GM21786 (cell line): ENCODE data around the gene RNFT2.

Experiments
- ATAC-seq: cut with Tn5 transposase; IDR thresholded peaks from one replicate; pipeline ENCODE4 v1.9.1; 2021; ENCODE audit not compliant: unreplicated experiment

The RNFT2 gene

GRCh38 chr12:116874324-116874995, 136.3 kb downstream of the RNFT2 start:
- ATAC-seq: no peak

DNA sequence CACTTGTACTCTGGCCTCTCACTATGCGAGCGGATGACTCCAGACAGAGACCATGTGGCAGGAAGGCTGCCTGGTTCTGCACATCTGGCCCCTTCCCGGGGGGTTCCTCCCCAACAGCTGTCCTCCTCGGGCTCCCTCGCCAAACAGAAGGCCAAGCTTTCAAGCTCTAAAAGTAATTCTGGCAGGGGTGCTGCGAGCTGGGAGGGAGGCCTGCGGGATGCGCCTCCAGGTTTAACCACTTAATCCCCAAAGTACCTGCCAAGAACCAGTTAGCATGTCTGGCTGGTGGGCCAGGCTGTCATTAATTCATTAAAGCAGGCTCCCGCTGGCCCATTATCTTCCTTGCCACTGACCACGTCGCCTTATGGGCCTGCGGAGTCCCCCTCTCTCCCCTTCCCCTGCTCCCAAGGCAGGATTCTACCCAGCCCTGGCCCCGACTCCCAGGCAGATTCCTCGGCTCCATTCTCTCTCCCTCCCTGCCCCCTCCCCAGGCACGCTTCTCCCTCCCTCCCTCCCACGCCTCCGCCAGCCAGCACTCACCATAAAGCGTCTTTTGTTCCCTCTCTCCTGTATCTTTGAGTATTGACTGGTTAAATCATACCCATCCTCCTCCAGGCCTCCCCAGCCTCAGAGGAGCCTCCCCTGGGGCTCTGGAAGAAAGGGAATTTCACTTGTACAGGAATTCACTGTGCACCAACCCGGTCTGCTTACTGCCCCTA, 138.2 kb downstream of the RNFT2 start:
- ATAC-seq: no peak

DNA sequence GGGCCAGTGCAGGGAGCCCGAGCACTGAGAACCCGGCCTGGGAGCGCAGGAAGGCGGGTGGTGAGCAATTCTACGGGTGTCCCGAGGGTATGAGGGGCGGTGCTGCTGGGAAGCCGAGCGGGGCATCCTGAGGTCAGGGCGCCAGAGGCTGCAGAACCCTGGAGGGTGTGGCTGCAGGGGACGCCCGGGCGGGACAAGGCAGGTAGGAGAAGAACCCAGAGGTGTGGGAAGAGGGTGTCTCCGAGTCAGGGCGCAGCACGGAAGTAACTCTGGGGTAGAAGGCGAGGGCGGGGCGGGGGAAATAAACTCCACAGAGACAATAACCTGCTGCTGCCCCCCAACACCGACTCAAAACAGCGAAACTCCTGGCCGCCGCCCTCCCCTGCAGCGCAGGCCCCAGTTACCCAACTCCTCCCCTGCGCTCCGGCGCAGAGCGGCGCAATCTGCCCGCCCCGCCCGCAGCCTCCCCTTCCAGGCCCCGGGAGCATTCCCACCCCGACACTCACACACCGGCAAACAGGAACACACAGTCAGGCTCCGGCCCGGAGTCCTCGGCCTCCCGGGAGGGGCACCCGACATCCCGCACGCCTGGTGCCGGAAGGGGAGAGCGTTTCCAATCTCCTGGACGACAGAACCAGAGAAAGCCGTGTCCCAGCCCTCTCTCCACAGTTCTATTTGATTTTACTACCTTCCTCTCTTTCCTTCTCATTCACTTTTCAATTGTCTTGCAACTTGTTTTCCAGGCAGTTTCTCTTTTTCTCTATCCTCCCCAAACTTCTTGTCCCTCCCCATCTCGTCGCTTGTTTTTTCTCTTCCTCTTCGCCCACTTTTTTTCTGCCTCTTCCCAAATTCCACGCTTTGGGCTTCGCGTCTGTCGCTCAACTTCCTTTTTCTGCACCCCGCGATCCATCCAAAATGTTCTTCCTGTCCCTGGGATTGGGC, 140.7 kb downstream of the RNFT2 start:
- ATAC-seq: no peak

DNA sequence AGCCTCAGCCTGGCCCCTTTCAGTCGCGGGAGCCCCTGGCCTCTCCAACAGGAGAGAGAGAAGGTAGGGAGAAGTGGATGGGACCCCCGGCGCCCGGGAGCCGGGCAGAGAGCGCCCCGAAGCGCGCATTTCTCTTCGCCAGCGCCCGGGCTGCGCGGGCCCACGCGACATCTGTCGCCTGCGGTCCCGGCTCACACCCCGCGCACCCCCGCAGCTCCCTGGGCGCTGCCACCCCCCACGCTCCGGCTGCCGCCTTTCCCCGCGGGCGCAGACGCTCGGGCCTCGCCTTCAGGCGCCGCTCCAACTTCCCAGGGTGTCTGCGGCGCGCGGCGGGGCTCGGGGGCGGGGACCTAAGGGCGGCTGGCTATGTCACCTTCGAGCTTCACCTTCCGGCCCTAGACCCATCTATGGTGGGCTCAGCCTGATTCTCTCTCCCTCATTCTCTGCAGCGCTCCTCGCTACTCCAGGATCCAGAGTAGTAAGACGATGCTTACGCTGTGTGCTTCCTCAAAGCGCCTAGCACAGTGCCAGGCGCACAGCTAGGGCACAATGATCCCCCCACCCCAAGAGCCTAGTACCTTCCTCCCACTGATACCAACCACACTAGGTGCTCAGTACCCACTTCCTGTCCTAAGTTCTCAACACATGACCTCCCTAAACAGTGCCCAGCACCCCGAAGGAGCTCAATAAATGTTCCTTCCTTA, 141.5 kb downstream of the RNFT2 start:
- no peak for ATAC-seq

DNA sequence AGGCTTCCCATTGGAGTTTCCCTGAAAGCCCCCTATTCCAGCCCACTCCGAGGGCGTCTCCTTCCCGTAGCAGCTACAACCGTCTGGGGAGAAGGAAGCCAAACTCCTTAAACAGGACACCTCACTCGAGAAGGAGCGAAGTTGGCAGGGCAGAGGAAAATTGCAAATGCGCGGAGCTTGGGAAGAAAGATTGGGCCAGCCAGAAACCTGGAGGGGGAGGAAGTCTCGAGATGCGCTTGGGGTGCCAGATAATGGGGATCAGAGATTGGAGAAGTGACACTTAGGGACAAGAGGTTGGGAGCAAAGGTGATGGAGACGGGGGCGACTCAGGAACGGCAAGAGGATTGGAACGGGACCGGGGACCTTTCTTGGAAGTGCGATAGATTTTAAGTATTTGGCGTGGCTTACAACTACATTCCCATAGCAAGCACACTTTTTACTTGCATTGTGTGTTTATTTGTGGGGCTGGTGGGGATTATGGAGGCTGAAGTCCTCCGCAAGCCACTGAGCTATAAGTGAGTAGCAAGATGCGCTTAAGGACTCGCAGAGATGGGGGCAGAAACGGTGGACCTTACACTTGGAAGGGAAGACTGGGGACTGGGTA, 142.2 kb downstream of the RNFT2 start:
- ATAC-seq: no peak

DNA sequence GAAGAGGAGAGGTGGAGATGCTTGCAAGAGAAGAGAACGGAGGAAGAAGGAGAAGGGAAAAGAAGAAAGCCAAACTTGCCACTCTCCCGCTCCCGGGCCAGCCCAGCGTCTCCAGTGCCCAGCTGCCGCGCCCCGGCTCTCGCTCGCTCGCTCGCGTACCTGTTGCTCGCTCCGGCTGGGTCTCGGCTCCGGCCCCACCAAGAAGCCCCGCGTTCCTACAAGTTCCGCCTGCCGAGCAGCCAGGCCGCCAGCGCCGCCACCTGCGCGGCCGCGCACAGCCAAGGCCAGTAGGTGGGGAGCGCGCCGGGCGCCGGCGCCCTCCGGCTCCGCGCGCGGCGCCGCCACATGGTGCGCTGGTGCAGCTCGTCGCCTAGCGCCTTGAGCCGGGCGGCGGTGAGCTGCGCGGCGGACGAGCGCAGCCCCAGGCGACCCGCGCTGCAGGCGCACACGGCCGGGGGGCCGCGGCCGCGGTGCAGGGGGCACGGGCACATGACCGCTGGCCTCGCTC, 142.8 kb downstream of the RNFT2 start:
- no peak for ATAC-seq

DNA sequence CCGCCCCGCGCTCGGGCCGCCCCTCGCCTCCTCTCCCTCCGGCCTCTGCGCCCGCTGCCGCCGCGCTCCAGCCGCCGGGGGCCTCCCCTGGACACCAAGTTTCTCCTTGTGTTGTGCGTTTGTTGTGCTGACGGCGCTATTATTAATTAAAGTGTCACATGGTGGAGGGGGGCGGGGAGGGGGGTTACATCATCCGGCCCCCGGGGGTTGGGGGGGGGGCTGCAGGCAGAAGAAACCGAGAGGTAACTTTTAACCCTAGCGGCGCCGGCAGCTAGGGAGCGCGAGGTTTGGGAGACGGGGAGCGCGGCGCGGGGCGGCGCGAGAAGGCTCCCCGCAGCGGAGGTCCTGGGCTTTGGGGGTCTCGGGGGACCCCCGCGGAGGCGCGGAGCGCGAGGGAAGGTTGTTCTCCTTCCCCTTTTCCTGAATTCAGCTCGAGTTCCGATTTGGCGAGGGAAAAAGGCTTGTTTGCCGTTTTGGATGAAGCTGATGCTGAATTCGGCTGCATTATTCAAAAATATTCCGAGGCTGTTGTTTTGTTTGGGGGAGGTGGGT, 143.3 kb downstream of the RNFT2 start, which contains the start of gene HRK:
TSS of gene HRK (minus strand) at position 117 of the 552 bp plus-strand sequence. CDS start 134 bp downstream, outside the sequence.
- ATAC-seq: no peak

DNA sequence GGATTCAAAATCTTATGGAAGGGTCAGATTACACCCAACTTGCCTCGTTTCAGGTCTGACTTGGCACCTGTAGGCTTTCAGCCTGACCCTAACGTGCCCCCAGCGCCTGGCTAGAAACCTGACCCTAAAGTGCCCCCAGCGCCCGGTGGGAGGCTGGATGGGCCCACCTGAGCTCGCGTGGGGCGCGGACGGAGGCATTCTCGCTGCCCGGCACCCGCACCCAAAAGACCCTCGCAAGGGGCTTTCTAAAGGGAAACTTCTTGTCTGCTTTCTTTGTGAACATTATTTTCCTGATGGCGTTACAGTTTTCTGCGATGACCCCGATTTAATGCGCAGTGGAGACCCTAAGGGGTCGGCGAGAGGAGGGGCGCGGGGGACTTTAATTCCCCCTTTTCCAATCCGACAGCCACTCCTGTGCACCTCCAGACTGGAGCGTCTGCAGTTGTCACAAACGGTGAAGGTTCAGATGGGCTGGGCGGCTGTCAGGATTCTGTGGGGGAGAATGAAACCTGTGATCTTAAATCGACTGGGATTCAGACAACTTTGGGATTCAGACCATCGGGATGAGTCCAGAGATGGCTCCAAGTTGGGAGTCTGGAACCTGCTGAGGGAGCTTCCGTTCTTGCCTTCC, 143.9 kb downstream of the RNFT2 start:
- ATAC-seq: no peak

GRCh38 chr12:116882742-116883141, 144.6 kb downstream of the RNFT2 start:
- ATAC-seq: no peak

- ATAC-seq: no peak
Measured at GRCh38 chr12:116884871-116885270, 146.8 kb downstream of the RNFT2 start.

- no peak for ATAC-seq
Measured at GRCh38 chr12:116885491-116885890, 147.4 kb downstream of the RNFT2 start.

GRCh38 chr12:116887244-116887643, 149.1 kb downstream of the RNFT2 start:
- no peak for ATAC-seq

DNA sequence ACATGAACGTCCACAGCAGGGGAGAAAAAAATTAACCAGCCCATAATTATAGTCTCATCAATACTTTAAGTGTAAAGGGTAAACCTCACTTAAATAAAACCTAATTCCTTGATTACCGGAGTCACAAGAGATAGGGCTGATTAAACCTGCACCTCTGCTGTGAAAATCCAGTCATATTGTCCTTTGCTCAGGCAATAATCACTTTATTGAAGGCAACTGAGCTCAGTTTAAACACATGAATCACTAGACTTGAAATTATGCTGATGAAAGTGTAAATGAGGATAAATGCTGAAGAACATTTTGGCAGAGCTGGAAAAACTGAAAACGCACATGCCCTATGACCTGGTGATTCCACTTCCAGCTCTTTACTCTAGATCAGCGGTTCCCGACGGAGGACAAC, 149.8 kb downstream of the RNFT2 start:
- no peak for ATAC-seq

DNA sequence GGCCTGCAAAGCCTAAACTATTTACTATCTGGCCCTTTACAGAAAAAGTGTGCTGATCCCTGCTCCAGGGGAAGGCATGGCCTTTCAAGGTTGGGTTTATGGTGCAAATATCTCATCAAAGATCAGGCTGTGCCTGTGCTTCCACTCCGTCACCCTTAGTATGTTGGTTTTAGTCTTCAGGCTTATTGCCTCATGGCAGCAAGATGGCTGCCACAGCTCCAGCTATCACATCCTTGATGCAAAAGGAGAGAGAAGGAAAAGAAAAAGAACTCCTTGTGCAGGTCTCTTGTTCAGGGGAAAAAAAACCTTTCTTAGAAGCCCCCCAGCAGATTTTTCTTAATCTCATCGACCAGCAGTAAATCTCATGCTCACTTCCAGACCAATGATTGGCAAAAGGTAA, 152.2 kb downstream of the RNFT2 start:
- ATAC-seq: no peak

GRCh38 chr12:116891019-116891418, 152.9 kb downstream of the RNFT2 start:
- no peak for ATAC-seq

DNA sequence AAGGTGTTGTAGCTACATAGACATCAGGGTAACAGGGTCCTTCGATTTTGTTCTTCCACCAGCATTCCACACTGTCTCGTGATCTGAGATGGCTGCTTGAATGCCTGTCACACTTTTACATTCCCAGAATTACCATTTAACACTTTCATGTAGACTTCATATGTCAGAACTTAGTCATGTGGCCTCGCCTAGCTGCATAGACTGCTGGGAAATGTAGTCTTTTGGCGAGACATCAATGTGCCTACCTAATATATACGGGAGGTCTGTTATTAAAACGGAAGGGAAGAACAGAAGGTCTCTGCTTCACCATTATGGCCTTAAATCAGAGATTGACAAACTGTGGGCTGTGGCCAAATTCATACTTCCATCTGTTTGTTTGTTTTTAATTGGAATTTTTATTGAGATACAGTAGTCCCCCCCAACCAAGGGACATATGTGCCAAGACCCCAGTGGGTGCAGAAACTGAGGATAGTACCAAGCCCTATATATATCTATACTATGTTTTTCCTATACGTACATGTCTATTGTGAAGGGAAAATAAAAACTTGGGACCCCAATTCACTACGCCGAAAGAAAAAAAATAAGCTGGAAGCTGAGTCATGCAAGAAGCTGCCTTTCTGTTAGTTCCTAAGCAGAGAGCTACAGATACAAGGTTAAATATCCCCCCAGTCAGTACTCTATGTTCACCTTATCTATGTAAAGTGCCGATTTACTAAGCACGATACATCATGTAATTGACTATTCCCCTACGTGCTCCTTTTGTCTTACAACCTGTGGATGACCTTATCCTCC, 154.4 kb downstream of the RNFT2 start:
- no peak for ATAC-seq

GRCh38 chr12:116894913-116895312, 156.8 kb downstream of the RNFT2 start:
- no peak for ATAC-seq

GRCh38 chr12:116896411-116896924, 158.4 kb downstream of the RNFT2 start:
- ATAC-seq: no peak
